Measurements from ENCODE around the gene FAM83E. TPM values are rescaled to one million over a fixed set of nuclear protein-coding genes. Genes with fewer than 3 reads are reported as not detected.
A peak's percentile ranks its signal among the peaks of the same experiment; 100 is the strongest.

FAM83E gene
- total RNA-seq, 1 experiment from 2014 or later = 12.3 TPM

DNA sequence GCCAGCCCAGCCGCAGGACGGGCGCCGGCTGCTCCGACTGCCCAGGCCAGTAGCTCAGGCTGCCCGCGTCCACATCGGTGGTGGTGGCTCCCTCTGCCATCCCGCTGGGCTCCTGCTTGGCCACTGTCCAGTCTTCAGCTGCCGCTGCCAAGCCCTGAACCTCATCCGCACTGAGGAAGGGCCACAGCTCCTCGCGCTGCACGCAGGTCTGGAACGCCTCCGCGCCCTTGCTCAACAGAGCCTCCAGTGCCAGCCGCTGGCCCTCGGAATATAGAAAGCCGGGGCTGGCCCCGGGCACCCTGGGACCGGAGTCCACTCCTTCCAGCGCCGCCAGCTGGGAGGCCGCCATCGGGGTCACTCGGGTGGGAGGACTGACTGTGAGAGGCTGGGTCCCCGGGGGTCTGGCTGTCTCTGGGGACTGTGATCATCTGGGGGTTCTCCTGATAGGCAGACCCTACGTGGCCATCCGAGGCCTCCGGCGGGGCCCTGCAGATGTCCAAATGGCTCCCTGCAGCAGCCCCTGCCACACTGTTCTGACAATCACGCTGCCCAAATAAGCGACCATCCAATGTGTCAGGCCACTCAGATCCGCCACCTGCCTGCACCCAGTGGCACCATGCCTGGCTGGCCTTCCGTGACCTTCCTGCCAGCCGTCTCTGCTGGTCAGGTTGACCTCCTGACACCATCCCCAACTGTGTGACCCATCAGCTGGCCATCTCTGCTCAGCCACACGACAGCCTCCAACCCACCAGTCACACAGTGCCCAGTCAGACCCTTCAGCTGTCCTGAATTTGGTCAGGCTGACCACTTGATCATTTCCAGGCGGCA is 1.6 kb downstream of the FAM83E start:
- H3K4me1 ChIP-seq (replicated peaks; ENCODE audit: insufficient read depth) = peaks cover 42% of the 10 kb centered on the region
- no peak overlapping the region for H2AFZ ChIP-seq
- peak overlapping the region; percentile 94; the same call in 1 of the 2 replicates for H3K4me2 ChIP-seq
- no peaks in the 10 kb centered on the region for H3K27me3 ChIP-seq (ENCODE audit: insufficient read depth, low read depth)
- POLR2A ChIA-PET (ENCODE audit: unreplicated experiment) = no interaction called here
- DNase-seq = no peak
- H3K9me3 ChIP-seq (ENCODE audit: insufficient read depth, low read depth) = no peaks in the 10 kb centered on the region
- CTCF ChIA-PET = no interaction called here
- no peak overlapping the region for H3K4me3 ChIP-seq
- H3K36me3 ChIP-seq (ENCODE audit: low read depth) = peaks cover 31% of the 10 kb centered on the region
- TF ChIP-seq EZH2 (IDR thresholded peaks at IDR 0.05; ENCODE audit: low read depth) (no peak), CTCF (conservative IDR thresholded peaks at IDR 0.05) (no peak)
- H4K20me1 ChIP-seq (ENCODE audit: insufficient read depth) = peaks cover 32% of the 10 kb centered on the region
- H3K27ac ChIP-seq = no peak overlapping the region
- H3K9me2 ChIP-seq (ENCODE audit: insufficient read depth) = no peaks in the 10 kb centered on the region
- intact Hi-C loops (cut with micrococcal nuclease; ENCODE audit: unreplicated experiment) = no loop called here
- H3K79me2 ChIP-seq (ENCODE audit: low read depth) = peaks cover 31% of the 10 kb centered on the region
- H3F3A ChIP-seq (ENCODE audit: insufficient read depth, low read depth) = peaks cover 61% of the 10 kb centered on the region
- no TSS peak for BruUV-seq (replicated peaks)

DNA sequence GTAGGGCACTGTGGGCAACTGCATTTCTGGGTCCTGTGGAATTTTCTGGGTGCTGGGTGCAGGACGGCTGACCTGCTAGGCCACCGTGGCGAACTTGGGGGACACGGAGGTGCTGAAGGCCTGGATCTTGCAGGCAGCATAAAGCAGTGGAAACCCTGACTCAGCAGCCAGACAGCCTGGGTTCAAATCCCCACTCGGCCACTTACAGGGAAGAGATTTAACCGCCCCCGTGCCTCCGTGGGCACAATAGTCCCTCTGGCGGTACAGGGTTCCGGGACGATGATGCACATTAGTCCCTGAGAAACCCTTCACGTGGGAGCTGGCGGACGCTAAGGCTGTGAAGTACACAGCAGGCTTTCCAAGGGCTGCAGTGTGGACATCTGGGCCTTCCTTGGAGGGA is 3.0 kb downstream of the FAM83E start:
- H3K4me1 ChIP-seq (replicated peaks; ENCODE audit: insufficient read depth) = peaks cover 32% of the 10 kb centered on the region
- no peaks in the 10 kb centered on the region for H3K9me2 ChIP-seq (ENCODE audit: insufficient read depth)
- intact Hi-C loops (cut with micrococcal nuclease; ENCODE audit: unreplicated experiment) = no loop called here
- CTCF ChIA-PET = no interaction called here
- H3K27ac ChIP-seq = no peak overlapping the region
- no TSS peak for BruUV-seq (replicated peaks)
- H3K4me3 ChIP-seq = no peak overlapping the region
- POLR2A ChIA-PET (ENCODE audit: unreplicated experiment) = no interaction called here
- H3K9me3 ChIP-seq (ENCODE audit: insufficient read depth, low read depth) = no peaks in the 10 kb centered on the region
- no peak for DNase-seq
- TF ChIP-seq CTCF (conservative IDR thresholded peaks at IDR 0.05) (no peak), EZH2 (IDR thresholded peaks at IDR 0.05; ENCODE audit: low read depth) (no peak)
- H4K20me1 ChIP-seq (ENCODE audit: insufficient read depth) = peaks cover 18% of the 10 kb centered on the region
- H3K79me2 ChIP-seq (ENCODE audit: low read depth) = peaks cover 18% of the 10 kb centered on the region
- H3K4me2 ChIP-seq = no peak overlapping the region
- H2AFZ ChIP-seq = no peak overlapping the region
- peaks cover 17% of the 10 kb centered on the region; the same call in 1 of the 2 replicates for H3K36me3 ChIP-seq (ENCODE audit: low read depth)
- no peaks in the 10 kb centered on the region for H3K27me3 ChIP-seq (ENCODE audit: insufficient read depth, low read depth)
- peaks cover 51% of the 10 kb centered on the region for H3F3A ChIP-seq (ENCODE audit: insufficient read depth, low read depth)

GRCh38 chr19:48609571-48610108 is 5.2 kb downstream of the FAM83E start:
- no peak for TF ChIP-seq CTCF (conservative IDR thresholded peaks at IDR 0.05)
- TF ChIP-seq EZH2 (IDR thresholded peaks at IDR 0.05; ENCODE audit: low read depth) = no peak
- Histone ChIP-seq H3K27ac (no peak overlapping the region), H3K27me3 (ENCODE audit: insufficient read depth, low read depth) (no peaks in the 10 kb centered on the region)

More at GRCh38 chr19:48609571-48610108, 5.2 kb downstream of the FAM83E start:
- no peaks in the 10 kb centered on the region for H3K79me2 ChIP-seq (ENCODE audit: low read depth)
- ChIA-PET POLR2A (ENCODE audit: unreplicated experiment) (no interaction called here), CTCF (interaction anchor here (0.7 to 1.2 kb wide), 2 partner anchors 15 to 25 kb away, joined by 3 read pairs; no protein-coding TSS in a partner anchor)
- H4K20me1 ChIP-seq (ENCODE audit: insufficient read depth) = no peaks in the 10 kb centered on the region
- no peak overlapping the region for H2AFZ ChIP-seq
- peaks cover 35% of the 10 kb centered on the region for H3F3A ChIP-seq (ENCODE audit: insufficient read depth, low read depth)
- H3K9me3 ChIP-seq (ENCODE audit: insufficient read depth, low read depth) = no peaks in the 10 kb centered on the region
- DNase-seq = no peak
- intact Hi-C loops (cut with micrococcal nuclease; ENCODE audit: unreplicated experiment) = no loop called here
- no peak overlapping the region for H3K4me2 ChIP-seq
- H3K4me1 ChIP-seq (replicated peaks; ENCODE audit: insufficient read depth) = peaks cover 12% of the 10 kb centered on the region
- H3K9me2 ChIP-seq (ENCODE audit: insufficient read depth) = no peaks in the 10 kb centered on the region
- H3K36me3 ChIP-seq (ENCODE audit: low read depth) = no peaks in the 10 kb centered on the region
- no TSS peak for BruUV-seq (replicated peaks)
- H3K4me3 ChIP-seq = no peak overlapping the region

Data from PC-9 (cell line).